ENCODE measurements around the gene PRRT1B. TPM values are rescaled to one million over a fixed set of nuclear protein-coding genes. Genes with fewer than 3 reads are reported as not detected.

Gene PRRT1B
- total and polyA plus RNA-seq, 2 experiments from 2014 or later, result 0.24 TPM; not detected in 1

DNA sequence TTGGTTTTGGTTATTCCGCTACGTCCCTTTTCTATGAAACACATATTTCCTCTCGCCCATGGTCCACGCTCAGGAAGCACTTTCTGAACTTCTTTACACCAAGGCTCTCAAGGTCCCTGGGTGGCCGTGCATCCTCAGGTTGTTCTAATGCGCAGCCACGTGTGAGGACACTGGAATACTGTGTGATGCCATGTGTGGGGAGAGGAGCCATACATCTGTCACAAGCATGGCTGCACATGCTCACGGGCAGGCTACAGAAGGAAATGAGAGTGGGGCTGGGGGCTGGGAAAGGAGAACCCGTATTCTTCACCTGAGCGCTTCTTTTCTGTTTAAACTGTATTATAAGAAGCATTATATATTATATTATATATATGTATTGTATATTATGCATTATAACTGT is 36.7 kb downstream of the PRRT1B start (continued):
- TF ChIP-seq, protein P1, sequence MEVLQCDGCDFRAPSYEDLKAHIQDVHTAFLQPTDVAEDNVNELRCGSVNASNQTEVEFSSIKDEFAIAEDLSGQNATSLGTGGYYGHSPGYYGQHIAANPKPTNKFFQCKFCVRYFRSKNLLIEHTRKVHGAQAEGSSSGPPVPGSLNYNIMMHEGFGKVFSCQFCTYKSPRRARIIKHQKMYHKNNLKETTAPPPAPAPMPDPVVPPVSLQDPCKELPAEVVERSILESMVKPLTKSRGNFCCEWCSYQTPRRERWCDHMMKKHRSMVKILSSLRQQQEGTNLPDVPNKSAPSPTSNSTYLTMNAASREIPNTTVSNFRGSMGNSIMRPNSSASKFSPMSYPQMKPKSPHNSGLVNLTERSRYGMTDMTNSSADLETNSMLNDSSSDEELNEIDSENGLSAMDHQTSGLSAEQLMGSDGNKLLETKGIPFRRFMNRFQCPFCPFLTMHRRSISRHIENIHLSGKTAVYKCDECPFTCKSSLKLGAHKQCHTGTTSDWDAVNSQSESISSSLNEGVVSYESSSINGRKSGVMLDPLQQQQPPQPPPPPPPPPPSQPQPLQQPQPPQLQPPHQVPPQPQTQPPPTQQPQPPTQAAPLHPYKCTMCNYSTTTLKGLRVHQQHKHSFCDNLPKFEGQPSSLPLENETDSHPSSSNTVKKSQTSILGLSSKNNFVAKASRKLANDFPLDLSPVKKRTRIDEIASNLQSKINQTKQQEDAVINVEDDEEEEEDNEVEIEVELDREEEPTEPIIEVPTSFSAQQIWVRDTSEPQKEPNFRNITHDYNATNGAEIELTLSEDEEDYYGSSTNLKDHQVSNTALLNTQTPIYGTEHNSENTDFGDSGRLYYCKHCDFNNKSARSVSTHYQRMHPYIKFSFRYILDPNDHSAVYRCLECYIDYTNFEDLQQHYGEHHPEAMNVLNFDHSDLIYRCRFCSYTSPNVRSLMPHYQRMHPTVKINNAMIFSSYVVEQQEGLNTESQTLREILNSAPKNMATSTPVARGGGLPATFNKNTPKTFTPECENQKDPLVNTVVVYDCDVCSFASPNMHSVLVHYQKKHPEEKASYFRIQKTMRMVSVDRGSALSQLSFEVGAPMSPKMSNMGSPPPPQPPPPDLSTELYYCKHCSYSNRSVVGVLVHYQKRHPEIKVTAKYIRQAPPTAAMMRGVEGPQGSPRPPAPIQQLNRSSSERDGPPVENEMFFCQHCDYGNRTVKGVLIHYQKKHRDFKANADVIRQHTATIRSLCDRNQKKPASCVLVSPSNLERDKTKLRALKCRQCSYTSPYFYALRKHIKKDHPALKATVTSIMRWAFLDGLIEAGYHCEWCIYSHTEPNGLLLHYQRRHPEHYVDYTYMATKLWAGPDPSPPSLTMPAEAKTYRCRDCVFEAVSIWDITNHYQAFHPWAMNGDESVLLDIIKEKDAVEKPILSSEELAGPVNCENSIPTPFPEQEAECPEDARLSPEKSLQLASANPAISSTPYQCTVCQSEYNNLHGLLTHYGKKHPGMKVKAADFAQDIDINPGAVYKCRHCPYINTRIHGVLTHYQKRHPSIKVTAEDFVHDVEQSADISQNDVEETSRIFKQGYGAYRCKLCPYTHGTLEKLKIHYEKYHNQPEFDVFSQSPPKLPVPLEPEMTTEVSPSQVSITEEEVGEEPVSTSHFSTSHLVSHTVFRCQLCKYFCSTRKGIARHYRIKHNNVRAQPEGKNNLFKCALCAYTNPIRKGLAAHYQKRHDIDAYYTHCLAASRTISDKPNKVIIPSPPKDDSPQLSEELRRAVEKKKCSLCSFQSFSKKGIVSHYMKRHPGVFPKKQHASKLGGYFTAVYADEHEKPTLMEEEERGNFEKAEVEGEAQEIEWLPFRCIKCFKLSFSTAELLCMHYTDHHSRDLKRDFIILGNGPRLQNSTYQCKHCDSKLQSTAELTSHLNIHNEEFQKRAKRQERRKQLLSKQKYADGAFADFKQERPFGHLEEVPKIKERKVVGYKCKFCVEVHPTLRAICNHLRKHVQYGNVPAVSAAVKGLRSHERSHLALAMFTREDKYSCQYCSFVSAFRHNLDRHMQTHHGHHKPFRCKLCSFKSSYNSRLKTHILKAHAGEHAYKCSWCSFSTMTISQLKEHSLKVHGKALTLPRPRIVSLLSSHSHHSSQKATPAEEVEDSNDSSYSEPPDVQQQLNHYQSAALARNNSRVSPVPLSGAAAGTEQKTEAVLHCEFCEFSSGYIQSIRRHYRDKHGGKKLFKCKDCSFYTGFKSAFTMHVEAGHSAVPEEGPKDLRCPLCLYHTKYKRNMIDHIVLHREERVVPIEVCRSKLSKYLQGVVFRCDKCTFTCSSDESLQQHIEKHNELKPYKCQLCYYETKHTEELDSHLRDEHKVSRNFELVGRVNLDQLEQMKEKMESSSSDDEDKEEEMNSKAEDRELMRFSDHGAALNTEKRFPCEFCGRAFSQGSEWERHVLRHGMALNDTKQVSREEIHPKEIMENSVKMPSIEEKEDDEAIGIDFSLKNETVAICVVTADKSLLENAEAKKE (CRISPR knock-in tag; IDR thresholded peaks at IDR 0.05), result no peak

DNA sequence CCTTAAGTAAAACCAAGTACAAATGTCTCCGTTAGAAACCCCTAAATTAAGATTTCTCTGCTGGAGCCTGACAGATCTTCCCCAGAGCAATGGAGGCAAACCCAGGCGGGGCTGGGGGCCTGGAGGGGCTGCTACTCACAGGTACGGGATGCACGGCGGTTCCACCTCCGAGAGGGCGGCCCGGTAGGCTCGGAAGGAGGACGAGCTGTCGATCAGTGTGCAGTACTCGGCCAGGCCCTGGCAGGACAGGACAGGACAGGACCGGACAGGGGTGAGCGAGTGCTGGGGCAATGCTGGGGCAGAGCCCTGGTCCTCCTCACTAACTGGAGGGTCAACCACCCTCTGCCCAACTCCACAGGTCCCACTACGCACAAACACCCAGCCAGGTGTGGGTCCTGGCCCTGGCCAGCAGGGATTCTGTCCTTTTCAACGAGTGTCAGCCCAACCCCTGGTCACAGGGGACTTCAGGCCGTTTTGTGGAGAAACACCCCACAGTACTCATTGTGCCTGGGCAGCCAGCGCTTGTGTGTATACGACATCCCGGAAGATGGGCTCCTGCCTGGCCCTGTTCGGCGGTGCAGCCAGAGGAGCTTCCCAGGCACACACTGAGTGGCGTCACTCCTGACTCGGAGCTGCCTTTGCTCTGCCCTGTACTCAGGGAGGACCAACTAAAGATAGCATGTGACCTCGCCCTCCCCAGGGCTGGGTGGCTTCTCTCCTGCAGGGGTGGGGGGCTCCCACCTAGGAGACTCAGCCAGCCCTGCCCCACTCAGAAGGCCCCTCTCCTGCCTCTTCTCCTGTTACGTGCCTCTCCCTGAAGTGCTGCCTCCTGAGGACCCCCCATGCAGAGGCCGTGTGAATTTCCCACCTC is 37.4 kb downstream of the PRRT1B start:
- Histone ChIP-seq H3K27me3 (ENCODE audit: insufficient read depth) (no peaks in the 10 kb centered on the region), H3K9me2 (ENCODE audit: insufficient read depth) (no peaks in the 10 kb centered on the region), H3F3A (replicated peaks; ENCODE audit: low read depth) (no peaks in the 10 kb centered on the region), H2AFZ (no peak overlapping the region), H3K4me2 (no peak overlapping the region), H3K4me1 (ENCODE audit: insufficient read depth) (no peaks in the 10 kb centered on the region), H3K4me3 (no peak overlapping the region), H3K36me3 (ENCODE audit: insufficient read depth) (no peaks in the 10 kb centered on the region), H3K27ac (ENCODE audit: low read depth) (no peak overlapping the region), H4K20me1 (replicated peaks; ENCODE audit: insufficient read depth) (no peaks in the 10 kb centered on the region), H3K79me2 (replicated peaks; ENCODE audit: insufficient read depth) (no peaks in the 10 kb centered on the region)
- no peak for ATAC-seq
- Mint-ChIP-seq H3K9me3 (no peaks in the 10 kb centered on the region; the same call in 2 of the 3 replicates), H3K4me3 (no peak overlapping the region), H3K4me1 (peaks cover 2% of the 10 kb centered on the region; the same call in 1 of the 3 replicates), H3K36me3 (ENCODE audit: low read depth) (peaks cover 39% of the 10 kb centered on the region), H3K27me3 (ENCODE audit: insufficient read depth, low read depth, poor library complexity) (peaks cover 17% of the 10 kb centered on the region), H3K27ac (no peak overlapping the region)
- TF ChIP-seq STAT1 (IDR thresholded peaks at IDR 0.05; ENCODE audit: unreplicated experiment) (no peak), JUNB (IDR thresholded peaks at IDR 0.05; ENCODE audit: unreplicated experiment) (no peak), ZNF331 (CRISPR knock-in tag; IDR thresholded peaks at IDR 0.05; ENCODE audit: low read depth) (no peak), NANOG (IDR thresholded peaks at IDR 0.05; ENCODE audit: borderline replicate concordance) (no peak), EZH2phosphoT487 (IDR thresholded peaks at IDR 0.05; ENCODE audit: unreplicated experiment) (no peak)
- TF ChIP-seq, protein P2, sequence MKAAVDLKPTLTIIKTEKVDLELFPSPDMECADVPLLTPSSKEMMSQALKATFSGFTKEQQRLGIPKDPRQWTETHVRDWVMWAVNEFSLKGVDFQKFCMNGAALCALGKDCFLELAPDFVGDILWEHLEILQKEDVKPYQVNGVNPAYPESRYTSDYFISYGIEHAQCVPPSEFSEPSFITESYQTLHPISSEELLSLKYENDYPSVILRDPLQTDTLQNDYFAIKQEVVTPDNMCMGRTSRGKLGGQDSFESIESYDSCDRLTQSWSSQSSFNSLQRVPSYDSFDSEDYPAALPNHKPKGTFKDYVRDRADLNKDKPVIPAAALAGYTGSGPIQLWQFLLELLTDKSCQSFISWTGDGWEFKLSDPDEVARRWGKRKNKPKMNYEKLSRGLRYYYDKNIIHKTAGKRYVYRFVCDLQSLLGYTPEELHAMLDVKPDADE (IDR thresholded peaks at IDR 0.05), result no peak
- no peak for DNase-seq (ENCODE audit: low spot score)

Data from GM23338 (cell line).